Stimulated activated CD8-positive, alpha-beta memory T cell treated with anti-CD3 and anti-CD28 coated beads, Interleukin-15, amount 100 ng/mL, for 48 hours (primary cell): Measurements from ENCODE around the gene IQSEC3.

ENCODE experiments used
- DNase-seq, 2 donors: peaks; one replicate each; pipeline ENCODE4 v3.0.0-alpha.2; 2020; ENCODE audit warnings: low read depth in 2 of 2

The IQSEC3 gene

GRCh38 chr12:78981-79380 lies 12.4 kb downstream of the IQSEC3 start:
- DNase-seq: no peak

- no peak for DNase-seq
These were observed 14.2 kb downstream of the IQSEC3 start for GRCh38 chr12:80681-81190.

- DNase-seq: no peak
These were observed 16.2 kb downstream of the IQSEC3 start for GRCh38 chr12:82740-83139.

GRCh38 chr12:84056-84455 lies 17.5 kb downstream of the IQSEC3 start:
- DNase-seq: no peak

GRCh38 chr12:85191-85666 lies 18.7 kb downstream of the IQSEC3 start:
- DNase-seq: no peak

- DNase-seq: no peak
These were observed 20.7 kb downstream of the IQSEC3 start for GRCh38 chr12:87315-87714.

GRCh38 chr12:87856-88255 lies 21.3 kb downstream of the IQSEC3 start:
- DNase-seq: no peak

GRCh38 chr12:89653-90052 lies 23.1 kb downstream of the IQSEC3 start:
- no peak for DNase-seq

GRCh38 chr12:91213-91612 lies 24.6 kb downstream of the IQSEC3 start:
- DNase-seq: no peak

GRCh38 chr12:93266-94005 lies 26.9 kb downstream of the IQSEC3 start:
- DNase-seq: no peak

- DNase-seq: no peak
These were observed 30.0 kb downstream of the IQSEC3 start for GRCh38 chr12:96543-96942.

- DNase-seq: no peak
These were observed 32.4 kb downstream of the IQSEC3 start for GRCh38 chr12:98924-99352.

GRCh38 chr12:99605-100004 lies 33.0 kb downstream of the IQSEC3 start:
- DNase-seq: no peak

- no peak for DNase-seq
These were observed 35.7 kb downstream of the IQSEC3 start for GRCh38 chr12:101969-102878.

- no peak for DNase-seq
These were observed 36.3 kb downstream of the IQSEC3 start for GRCh38 chr12:102879-103168.

GRCh38 chr12:103169-103981 lies 36.8 kb downstream of the IQSEC3 start:
- DNase-seq: no peak

GRCh38 chr12:104551-105081 lies 38.0 kb downstream of the IQSEC3 start:
- DNase-seq: peak in 1 of 2 donors; percentile 9

- DNase-seq: no peak
These were observed 39.1 kb downstream of the IQSEC3 start for GRCh38 chr12:105696-106095.

GRCh38 chr12:106118-106591 lies 39.6 kb downstream of the IQSEC3 start:
- no peak for DNase-seq

GRCh38 chr12:108594-108993 lies 42.0 kb downstream of the IQSEC3 start:
- no peak for DNase-seq

GRCh38 chr12:109446-109845 lies 42.9 kb downstream of the IQSEC3 start:
- no peak for DNase-seq

GRCh38 chr12:109872-110271 lies 43.3 kb downstream of the IQSEC3 start:
- no peak for DNase-seq
